ENCODE data around the gene CHAC2. TPM values are rescaled to one million over a fixed set of nuclear protein-coding genes. Genes with fewer than 3 reads are reported as not detected.

Gene CHAC2
- total RNA-seq, 1 experiment from 2014 or later = 9.6 TPM

GRCh38 chr2:53729143-53729762 is 38.4 kb upstream of the CHAC2 start (continued):
- no peak for TF ChIP-seq RELA (CRISPR knock-in tag; IDR thresholded peaks at IDR 0.05; ENCODE audit: borderline replicate concordance)
- no peak for TF ChIP-seq PRRX2 (CRISPR knock-in tag; IDR thresholded peaks at IDR 0.05)
- no peak for TF ChIP-seq TP53 (CRISPR knock-in tag; IDR thresholded peaks at IDR 0.05)
- TF ChIP-seq ATF2 (CRISPR knock-in tag; IDR thresholded peaks at IDR 0.05; ENCODE audit: borderline replicate concordance, low read depth) = no peak
- no peak for TF ChIP-seq SMAD3 (CRISPR knock-in tag; IDR thresholded peaks at IDR 0.05; ENCODE audit: borderline replicate concordance)
- TF ChIP-seq CTCF (IDR thresholded peaks at IDR 0.05) = no peak
- no peak for TF ChIP-seq OVOL2 (CRISPR knock-in tag; IDR thresholded peaks at IDR 0.05; ENCODE audit: borderline replicate concordance)
- no peak for TF ChIP-seq ZNF671 (CRISPR knock-in tag; IDR thresholded peaks at IDR 0.05)
- TF ChIP-seq E2F4 (CRISPR knock-in tag; IDR thresholded peaks at IDR 0.05; ENCODE audit: borderline replicate concordance, low read depth) = no peak

- Mint-ChIP-seq H3K4me1 (no peaks in the 10 kb centered on the region), H3K9me3 (peaks cover 14% of the 10 kb centered on the region), H3K27ac (peak overlapping the region; percentile 68; the same call in 1 of the 2 replicates), H3K4me3 (no peak overlapping the region), H3K36me3 (peaks cover 24% of the 10 kb centered on the region), H3K27me3 (ENCODE audit: low read depth) (no peaks in the 10 kb centered on the region)
- TF ChIP-seq ZNF317 (CRISPR knock-in tag; IDR thresholded peaks at IDR 0.05; ENCODE audit: borderline replicate concordance, low read depth) (no peak), JUN (CRISPR knock-in tag; IDR thresholded peaks at IDR 0.05) (no peak), ATF1 (CRISPR knock-in tag; IDR thresholded peaks at IDR 0.05) (no peak), ZNF232 (CRISPR knock-in tag; IDR thresholded peaks at IDR 0.05) (no peak), ZNF138 (CRISPR knock-in tag; conservative IDR thresholded peaks at IDR 0.05) (no peak), EMX1 (CRISPR knock-in tag; IDR thresholded peaks at IDR 0.05) (no peak), CREB1 (CRISPR knock-in tag; IDR thresholded peaks at IDR 0.05) (no peak), ZNF671 (CRISPR knock-in tag; IDR thresholded peaks at IDR 0.05) (no peak), TEAD1 (CRISPR knock-in tag; IDR thresholded peaks at IDR 0.05) (no peak)
- DNase-seq (ENCODE audit: low spot score) (no peak), ATAC-seq (no peak)
- ChIA-PET CTCF (no interaction called here), POLR2A (no interaction called here)
Measured at GRCh38 chr2:53737091-53737490, 30.5 kb upstream of the CHAC2 start.

- peaks cover 12% of the 10 kb centered on the region for H3K9me3 Mint-ChIP-seq
- ATAC-seq = no peak
- H3K27ac Mint-ChIP-seq = no peak overlapping the region; the same call in 1 of the 2 replicates
- no peaks in the 10 kb centered on the region for H3K27me3 Mint-ChIP-seq (ENCODE audit: low read depth)
- H3K36me3 Mint-ChIP-seq = peaks cover 14% of the 10 kb centered on the region
- TF ChIP-seq ZNF263 (CRISPR knock-in tag; IDR thresholded peaks at IDR 0.05; ENCODE audit: low read depth) (no peak), STAT6 (CRISPR knock-in tag; conservative IDR thresholded peaks at IDR 0.05; ENCODE audit: low read depth) (no peak), TEAD1 (CRISPR knock-in tag; IDR thresholded peaks at IDR 0.05) (no peak), ESRRA (CRISPR knock-in tag; IDR thresholded peaks at IDR 0.05; ENCODE audit: borderline replicate concordance) (no peak), EMX1 (CRISPR knock-in tag; IDR thresholded peaks at IDR 0.05) (no peak), ZNF232 (CRISPR knock-in tag; IDR thresholded peaks at IDR 0.05) (no peak), ZNF423 (CRISPR knock-in tag; IDR thresholded peaks at IDR 0.05) (no peak), IRF1 (CRISPR knock-in tag; IDR thresholded peaks at IDR 0.05) (no peak), TCF7 (CRISPR knock-in tag; IDR thresholded peaks at IDR 0.05; ENCODE audit: low read depth) (no peak)
- H3K4me3 Mint-ChIP-seq = no peak overlapping the region
- ChIA-PET CTCF (no interaction called here), POLR2A (interaction anchor here (1.4 kb wide), 1 partner anchor 29 kb away, joined by 3 read pairs; the partner anchor contains the start of gene CHAC2)
- no peak for DNase-seq (ENCODE audit: low spot score)
- H3K4me1 Mint-ChIP-seq = no peaks in the 10 kb centered on the region
Measured at GRCh38 chr2:53739032-53739431, 28.6 kb upstream of the CHAC2 start.
